Naive thymus-derived CD8-positive, alpha-beta T cell (primary cell): Measurements from ENCODE around the gene LMO7. TPM values are rescaled to one million over a fixed set of nuclear protein-coding genes. Genes with fewer than 3 reads are reported as not detected.
"Not testable (repeated sequence)": the region's sequence is repeated elsewhere in the genome, so short reads cannot be mapped to it uniquely, and the experiment has no call there.

Experiments
- ATAC-seq, 2 donors: fragments of 150-1000 bp; cut with Tn5 transposase in 1 of 2; sonication (Bioruptor Pico), chemical (Tn5 transposase) in 1 of 2; 1 replicate in 1 of 2; 2 replicates in 1 of 2; pipeline ENCODE4 v1.10.0; 2021; ENCODE audit warnings: mild to moderate bottlenecking in 2 of 2, moderate library complexity in 2 of 2
- POLR2A ChIA-PET: fragments of 350-600 bp; sonication (Branson Sonifier 250); formaldehyde crosslinking; loops from one replicate; lab custom pipeline; 2021; ENCODE audit warnings: antibody characterized with exemption; lab: Charles Lee
- DNase-seq, 10 donors: peaks; one replicate each; pipeline versions ENCODE4 v3.0.0 to v3.0.0-alpha.2; 2020 to 2022
- H3K27ac Mint-ChIP-seq, 10 donors: one replicate each; pipeline ENCODE4 v1.8.0; 2020 to 2022; ENCODE audit warnings: mild to moderate bottlenecking in 10 of 10, mixed read lengths in 10 of 10, moderate library complexity in 4 of 10, inconsistent platforms in 1 of 10
- H3K27me3 Mint-ChIP-seq, 5 donors: one replicate each; pipeline ENCODE4 v1.8.0; 2021 to 2022; ENCODE audit warnings: mixed read lengths in 5 of 5
- H3K36me3 Mint-ChIP-seq, 3 donors: one replicate each; pipeline ENCODE4 v1.8.0; 2020 to 2022; ENCODE audit warnings: mixed read lengths in 3 of 3, mild to moderate bottlenecking in 2 of 3, inconsistent platforms in 1 of 3
- H3K4me1 Mint-ChIP-seq, 4 donors: one replicate each; pipeline ENCODE4 v1.8.0; 2021 to 2022; ENCODE audit warnings: mixed read lengths in 4 of 4
- H3K4me3 Mint-ChIP-seq, 10 donors: one replicate each; pipeline ENCODE4 v1.8.0; 2020 to 2022; ENCODE audit warnings: mild to moderate bottlenecking in 10 of 10, mixed read lengths in 10 of 10, moderate library complexity in 6 of 10, inconsistent platforms in 1 of 10
- H3K9me3 Mint-ChIP-seq, 9 donors: one replicate each; pipeline ENCODE4 v1.8.0; 2020 to 2022; ENCODE audit warnings: mixed read lengths in 9 of 9, mild to moderate bottlenecking in 3 of 9, inconsistent platforms in 1 of 9, moderate library complexity in 1 of 9
- polyA plus RNA-seq, 3 donors: library from polyadenylated mRNA; unstranded; fragments of 300-500 nt; fragmentation: Illumina TruSeq; gene quantifications; one replicate each; pipeline ENCODE4 v1.2.3, GENCODE V29; 2021
- total RNA-seq, 8 experiments: library from RNA in 2 of 8; stranded (reverse) in 2 of 8; gene quantifications; one replicate each; pipeline ENCODE4 v1.2.3 and lab custom pipeline; 2021 to 2026

Gene LMO7
- total and polyA plus RNA-seq, 5 experiments from 2014 or later: 23.0 to 66.1 (median 35.8) TPM

- POLR2A ChIA-PET: interaction anchor here (0.9 kb wide), 1 partner anchor 10 kb away, joined by 3 read pairs; no protein-coding TSS in a partner anchor
Observed at GRCh38 chr13:75770164-75770563, 134.0 kb downstream of the LMO7 start.

DNA sequence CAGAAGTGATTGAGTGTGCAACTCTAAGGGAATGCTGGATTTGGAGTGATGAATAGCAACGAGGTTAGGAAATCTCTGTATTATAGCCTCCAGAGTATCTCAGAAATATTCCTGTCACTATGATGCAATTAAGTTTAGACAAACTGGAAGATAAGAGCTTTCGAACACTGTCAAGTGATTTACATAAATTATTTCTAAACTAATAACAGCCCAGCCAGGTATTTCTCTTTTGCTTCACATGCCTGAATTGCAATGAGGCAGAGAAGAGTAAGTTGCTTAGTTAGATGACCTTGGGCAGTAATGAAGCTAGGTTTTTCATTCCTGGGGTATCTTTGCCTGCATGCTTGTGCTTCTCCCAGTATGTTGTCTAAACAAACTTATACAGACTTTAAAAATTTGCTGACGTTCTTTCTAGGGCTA, 134.5 kb downstream of the LMO7 start:
- Mint-ChIP-seq H3K27ac (peak overlapping the region in 1 of 10 donors; percentile 26), H3K4me1 (peaks cover 10 to 36% (median 28%) of the 10 kb centered on the region in 4 donors), H3K36me3 (peaks cover 6 to 34% (median 17%) of the 10 kb centered on the region in 3 donors)

More at GRCh38 chr13:75770164-75770563, 134.0 kb downstream of the LMO7 start:
- peaks cover 6 to 31% (median 15%) of the 10 kb centered on the region in 3 donors for H3K36me3 Mint-ChIP-seq
- no peak for DNase-seq
- ATAC-seq: no peak
- peaks cover 14 to 40% (median 32%) of the 10 kb centered on the region in 4 donors for H3K4me1 Mint-ChIP-seq
- H3K27ac Mint-ChIP-seq: peak overlapping the region in 2 of 10 donors; percentile 19 to 33
- H3K27me3 Mint-ChIP-seq: no peaks in the 10 kb centered on the region
- no peak overlapping the region for H3K4me3 Mint-ChIP-seq
- H3K9me3 Mint-ChIP-seq: peaks cover 0 to 14% (median 0%) of the 10 kb centered on the region in 9 donors

GRCh38 chr13:75771226-75771625, 135.1 kb downstream of the LMO7 start:
- POLR2A ChIA-PET: no interaction called here
- Mint-ChIP-seq H3K27ac (no peak overlapping the region), H3K36me3 (peaks cover 6 to 35% (median 19%) of the 10 kb centered on the region in 3 donors), H3K4me1 (peaks cover 9 to 30% (median 22%) of the 10 kb centered on the region in 4 donors), H3K9me3 (peaks cover 0 to 14% (median 0%) of the 10 kb centered on the region in 9 donors), H3K4me3 (no peak overlapping the region), H3K27me3 (no peaks in the 10 kb centered on the region)
- DNase-seq (no peak), ATAC-seq (no peak)

More for the DNA sequence above, 134.5 kb downstream of the LMO7 start:
- Mint-ChIP-seq H3K9me3 (peaks cover 0 to 14% (median 0%) of the 10 kb centered on the region in 9 donors), H3K27me3 (no peaks in the 10 kb centered on the region), H3K4me3 (no peak overlapping the region)
- POLR2A ChIA-PET: no interaction called here
- ATAC-seq: no peak
- DNase-seq: no peak

GRCh38 chr13:75771818-75772217, 135.7 kb downstream of the LMO7 start:
- Mint-ChIP-seq H3K4me3 (no peak overlapping the region), H3K27ac (no peak overlapping the region), H3K9me3 (peaks cover 0 to 14% (median 0%) of the 10 kb centered on the region in 9 donors), H3K36me3 (peaks cover 6 to 32% (median 19%) of the 10 kb centered on the region in 3 donors), H3K27me3 (no peaks in the 10 kb centered on the region), H3K4me1 (peaks cover 5 to 24% (median 16%) of the 10 kb centered on the region in 4 donors)
- ATAC-seq (no peak), DNase-seq (no peak)
- POLR2A ChIA-PET: no interaction called here

DNA sequence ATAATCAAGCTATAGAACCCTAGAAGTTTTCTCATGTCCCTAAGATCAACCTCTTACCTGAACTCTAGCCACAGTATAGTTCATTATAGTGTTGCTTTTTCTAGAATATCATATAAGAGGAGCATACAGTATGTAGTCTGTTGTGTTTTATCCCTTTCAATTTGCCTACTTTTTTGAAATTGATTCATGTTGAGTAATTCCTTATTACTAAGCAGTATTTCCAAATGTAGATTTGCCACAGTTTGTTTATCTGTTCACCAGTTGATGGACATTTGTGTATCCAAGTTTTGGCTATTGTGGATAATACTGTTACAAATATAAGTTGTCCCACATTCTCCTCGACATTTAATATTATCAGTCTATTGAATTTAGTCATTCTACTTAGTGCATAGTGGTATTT, 138.0 kb downstream of the LMO7 start:
- no peak for ATAC-seq
- no peak overlapping the region for H3K4me3 Mint-ChIP-seq
- H3K9me3 Mint-ChIP-seq: peaks cover 0 to 14% (median 3%) of the 10 kb centered on the region in 9 donors
- no peak overlapping the region for H3K27ac Mint-ChIP-seq
- DNase-seq: no peak
- POLR2A ChIA-PET: no interaction called here
- H3K4me1 Mint-ChIP-seq: peaks cover 0 to 18% (median 10%) of the 10 kb centered on the region in 4 donors
- H3K36me3 Mint-ChIP-seq: peaks cover 12 to 40% (median 27%) of the 10 kb centered on the region in 3 donors
- no peaks in the 10 kb centered on the region for H3K27me3 Mint-ChIP-seq

DNA sequence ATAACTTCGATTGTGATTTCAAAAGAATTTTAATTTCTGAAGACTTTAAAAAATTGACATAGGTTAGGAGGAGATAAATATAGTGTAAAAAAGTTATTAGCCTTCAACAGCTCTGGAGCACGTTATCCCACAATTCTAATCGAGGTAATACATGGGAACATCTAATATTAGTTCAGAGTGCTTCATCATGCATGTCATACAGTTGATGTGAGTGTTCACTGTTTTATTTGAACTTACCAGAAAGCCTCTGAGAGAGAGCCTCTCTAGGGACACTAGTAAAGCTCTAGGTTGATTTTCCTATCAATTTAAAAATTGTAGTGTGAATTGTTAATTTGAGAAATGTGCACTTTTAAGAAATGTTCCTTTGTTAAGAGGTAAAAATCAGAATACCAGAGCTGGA, 140.4 kb downstream of the LMO7 start:
- ATAC-seq: no peak
- Mint-ChIP-seq H3K4me3 (no peak overlapping the region), H3K9me3 (peaks cover 0 to 21% (median 9%) of the 10 kb centered on the region in 9 donors), H3K36me3 (peaks cover 24 to 54% (median 41%) of the 10 kb centered on the region in 3 donors), H3K27me3 (no peaks in the 10 kb centered on the region), H3K4me1 (peaks cover 0 to 13% (median 8%) of the 10 kb centered on the region in 4 donors), H3K27ac (no peak overlapping the region)
- no peak for DNase-seq
- POLR2A ChIA-PET: no interaction called here

DNA sequence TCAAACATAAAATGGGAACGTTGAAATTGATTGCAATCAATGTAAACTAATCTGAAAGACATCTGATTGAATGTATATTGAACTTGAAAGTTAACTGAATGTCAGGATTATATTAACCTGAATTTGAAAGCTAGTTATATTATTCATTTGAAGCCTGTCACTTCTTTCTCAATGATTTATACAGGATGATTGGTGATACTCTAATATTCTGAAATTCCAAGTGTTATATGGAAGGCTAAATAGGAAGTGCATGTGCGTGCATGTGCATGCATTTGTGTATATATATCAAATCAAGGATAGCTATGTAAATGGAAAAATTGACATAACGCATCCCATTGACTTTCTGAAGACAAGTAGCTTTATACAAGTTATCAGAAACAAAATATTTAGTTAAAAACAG, 143.3 kb downstream of the LMO7 start:
- DNase-seq (no peak), ATAC-seq (no peak)
- Mint-ChIP-seq H3K27ac (no peak overlapping the region), H3K4me3 (no peak overlapping the region), H3K9me3 (peaks cover 0 to 21% (median 5%) of the 10 kb centered on the region in 9 donors), H3K27me3 (no peaks in the 10 kb centered on the region), H3K4me1 (peaks cover 3 to 18% (median 12%) of the 10 kb centered on the region in 4 donors), H3K36me3 (peaks cover 19 to 51% (median 46%) of the 10 kb centered on the region in 3 donors)
- POLR2A ChIA-PET: no interaction called here

DNA sequence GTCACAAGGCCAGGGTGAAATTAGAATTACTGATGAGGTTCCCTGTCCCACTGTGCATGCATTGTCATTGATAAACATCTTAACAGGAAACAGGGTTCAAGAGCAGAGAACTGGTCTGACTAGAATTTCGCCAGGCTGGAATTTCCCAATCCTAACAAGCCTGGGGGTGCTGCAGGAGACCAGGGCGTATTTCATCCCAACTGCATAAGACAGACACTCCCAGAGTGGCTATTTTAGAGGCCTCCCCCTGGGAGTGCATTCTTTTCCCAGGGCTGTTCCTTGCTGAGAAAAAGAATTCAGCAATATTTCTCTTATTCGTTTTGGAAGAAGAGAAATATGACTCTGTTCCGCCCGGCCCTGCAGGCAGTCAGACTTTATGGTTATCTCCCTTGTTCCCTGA, 144.0 kb downstream of the LMO7 start:
- ATAC-seq, DNase-seq, H3K27ac Mint-ChIP-seq, H3K27me3 Mint-ChIP-seq, POLR2A ChIA-PET, H3K4me3 Mint-ChIP-seq: not testable (repeated sequence)
- peaks cover 5 to 19% (median 13%) of the 10 kb centered on the region in 4 donors for H3K4me1 Mint-ChIP-seq
- peaks cover 0 to 21% (median 5%) of the 10 kb centered on the region in 9 donors for H3K9me3 Mint-ChIP-seq
- peaks cover 19 to 46% (median 40%) of the 10 kb centered on the region in 3 donors for H3K36me3 Mint-ChIP-seq

DNA sequence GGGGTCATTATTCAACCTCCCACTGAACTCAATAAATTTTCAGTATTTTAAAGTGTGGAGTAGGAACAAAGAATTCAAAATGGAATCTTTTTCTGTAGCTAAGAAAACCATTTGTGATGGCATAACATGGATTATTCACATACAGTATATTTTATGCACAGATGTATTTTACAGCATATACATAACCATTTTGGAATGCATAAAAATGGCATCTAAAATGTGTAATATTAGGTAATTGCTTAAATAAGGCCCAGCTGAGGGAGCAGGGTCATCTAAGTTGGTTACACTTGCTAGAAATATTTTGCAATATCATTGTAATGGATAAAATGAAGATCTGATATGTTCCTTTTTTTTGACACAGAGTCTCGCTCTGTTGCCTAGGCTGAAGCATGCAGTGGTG, 146.9 kb downstream of the LMO7 start:
- Mint-ChIP-seq H3K27me3 (no peaks in the 10 kb centered on the region), H3K27ac (peak overlapping the region in 3 of 10 donors; percentile 19 to 59 (median 45)), H3K4me3 (no peak overlapping the region), H3K36me3 (peaks cover 19 to 45% (median 39%) of the 10 kb centered on the region in 3 donors), H3K4me1 (peaks cover 5 to 19% (median 14%) of the 10 kb centered on the region in 4 donors), H3K9me3 (peaks cover 0 to 21% (median 5%) of the 10 kb centered on the region in 9 donors)
- POLR2A ChIA-PET: no interaction called here
- ATAC-seq: no peak
- DNase-seq: no peak

- H3K27me3 Mint-ChIP-seq: no peaks in the 10 kb centered on the region
- DNase-seq: no peak
- peaks cover 14 to 38% (median 34%) of the 10 kb centered on the region in 3 donors for H3K36me3 Mint-ChIP-seq
- H3K27ac Mint-ChIP-seq: no peak overlapping the region
- peaks cover 5 to 19% (median 12%) of the 10 kb centered on the region in 4 donors for H3K4me1 Mint-ChIP-seq
- POLR2A ChIA-PET: no interaction called here
- no peak overlapping the region for H3K4me3 Mint-ChIP-seq
- H3K9me3 Mint-ChIP-seq: peaks cover 0 to 16% (median 5%) of the 10 kb centered on the region in 9 donors
- no peak for ATAC-seq
Observed at GRCh38 chr13:75784003-75784402, 147.9 kb downstream of the LMO7 start.

DNA sequence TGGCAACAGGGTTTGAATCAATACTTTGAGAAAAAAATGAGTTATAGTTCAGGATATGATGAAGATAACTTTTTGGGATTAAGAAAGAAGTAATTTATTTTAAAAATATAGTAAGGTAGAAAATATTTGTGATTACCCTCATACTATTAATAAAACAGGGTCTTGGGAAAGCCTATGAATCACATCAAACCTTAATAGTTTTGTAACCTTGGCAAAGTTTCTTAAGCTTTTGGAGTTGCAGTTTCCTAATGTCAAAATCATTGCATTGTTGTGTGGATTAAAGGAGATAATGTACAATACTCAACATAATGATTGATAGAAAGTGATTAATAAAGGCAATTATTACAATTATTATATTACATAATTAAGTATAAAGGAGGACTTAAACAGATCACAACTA, 149.0 kb downstream of the LMO7 start:
- POLR2A ChIA-PET: no interaction called here
- H3K27me3 Mint-ChIP-seq: no peaks in the 10 kb centered on the region
- H3K27ac Mint-ChIP-seq: no peak overlapping the region
- H3K4me1 Mint-ChIP-seq: peaks cover 5 to 19% (median 11%) of the 10 kb centered on the region in 4 donors
- no peak for DNase-seq
- peaks cover 0 to 11% (median 5%) of the 10 kb centered on the region in 9 donors for H3K9me3 Mint-ChIP-seq
- H3K36me3 Mint-ChIP-seq: peaks cover 5 to 29% (median 23%) of the 10 kb centered on the region in 3 donors
- H3K4me3 Mint-ChIP-seq: no peak overlapping the region
- ATAC-seq: no peak

DNA sequence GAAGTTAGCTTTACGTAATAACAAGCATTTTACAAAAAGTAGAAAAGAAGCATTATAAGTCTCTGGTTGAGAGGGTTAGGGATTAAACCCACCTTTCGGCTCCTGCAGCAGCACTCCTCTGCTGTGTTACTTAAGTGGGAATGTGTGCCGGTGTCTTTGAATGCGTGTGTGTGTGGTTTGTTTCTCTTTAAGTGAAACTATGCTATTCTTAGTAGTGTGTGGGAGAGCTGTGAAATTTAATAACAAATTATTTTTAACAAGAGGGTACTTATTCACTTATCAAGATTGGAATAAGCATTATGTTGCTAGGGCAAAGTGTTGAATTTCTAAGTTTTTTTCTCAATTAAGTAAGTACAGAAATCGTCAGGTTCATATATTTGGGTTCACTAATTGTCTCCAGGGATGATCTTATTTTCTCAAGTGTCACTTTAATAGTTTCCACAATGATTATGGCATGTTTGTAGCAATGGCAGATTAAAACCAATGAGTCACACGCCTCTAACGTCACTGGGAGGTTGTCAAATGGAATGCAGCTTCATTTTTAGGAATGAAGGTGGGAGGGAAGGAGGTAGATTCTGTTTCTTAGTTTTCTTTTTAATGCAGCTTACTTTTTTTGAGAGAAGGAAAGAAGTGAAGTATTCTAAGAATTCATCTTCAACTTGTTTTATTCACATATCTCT, 151.3 kb downstream of the LMO7 start:
- DNase-seq: no peak
- POLR2A ChIA-PET: no interaction called here

DNA sequence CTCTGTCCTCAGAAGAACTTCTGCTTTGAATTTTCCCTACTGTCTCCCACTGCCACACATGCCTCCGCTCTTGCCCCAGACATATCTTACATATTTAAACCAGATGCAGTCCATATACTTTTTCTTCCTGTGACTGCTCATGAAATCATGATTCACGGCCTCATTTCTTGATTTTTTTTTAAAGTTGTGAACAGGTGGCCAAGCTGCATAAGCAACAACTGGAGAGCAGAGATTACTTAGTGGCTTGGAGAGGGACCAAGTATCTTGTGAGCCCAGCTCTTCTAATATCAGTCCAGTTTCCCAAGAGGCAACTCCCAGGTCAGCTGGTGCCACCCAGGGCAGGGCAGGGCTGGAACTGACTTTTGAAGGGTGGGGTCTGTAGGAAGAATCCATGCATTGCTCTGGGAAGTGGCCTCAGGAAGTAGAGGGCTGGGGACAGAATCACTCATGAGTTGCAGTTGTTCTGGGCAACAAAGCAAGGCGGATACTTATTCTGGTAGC, 152.4 kb downstream of the LMO7 start:
- ATAC-seq (no peak), DNase-seq (no peak)
- Mint-ChIP-seq H3K27me3 (no peaks in the 10 kb centered on the region), H3K4me3 (no peak overlapping the region), H3K36me3 (peaks cover 0 to 23% (median 20%) of the 10 kb centered on the region in 3 donors), H3K9me3 (no peaks in the 10 kb centered on the region), H3K27ac (no peak overlapping the region), H3K4me1 (peaks cover 10 to 24% (median 13%) of the 10 kb centered on the region in 4 donors)
- POLR2A ChIA-PET: no interaction called here

More for the DNA sequence above, 151.3 kb downstream of the LMO7 start:
- Mint-ChIP-seq H3K27ac (no peak overlapping the region), H3K4me3 (no peak overlapping the region), H3K9me3 (peaks cover 0 to 3% (median 0%) of the 10 kb centered on the region in 9 donors), H3K36me3 (peaks cover 0 to 26% (median 25%) of the 10 kb centered on the region in 3 donors), H3K27me3 (no peaks in the 10 kb centered on the region), H3K4me1 (peaks cover 7 to 23% (median 17%) of the 10 kb centered on the region in 4 donors)
- ATAC-seq: no peak
